OCI-LY7 (cell line): ENCODE data around the gene BTBD18. TPM values are rescaled to one million over a fixed set of nuclear protein-coding genes. Genes with fewer than 3 reads are reported as not detected.

Source experiments
- BruUV-seq: library from RNA; stranded (reverse); fragments of 400-500 nt; replicated peaks from 2 replicates; lab custom pipeline; 2021; lab: Mats Ljungman, UMichigan
- CTCF ChIA-PET: fragments of 300-600 bp; sonication (Branson Sonifier 250); formaldehyde crosslinking; loops from one replicate; lab custom pipeline; 2022; ENCODE audit warnings: antibody characterized with exemption; ENCODE audit not compliant: unreplicated experiment; lab: Charles Lee
- POLR2A ChIA-PET: fragments of 300-600 bp; sonication (Branson Sonifier 250); formaldehyde crosslinking; loops from one replicate; lab custom pipeline; 2022; ENCODE audit warnings: antibody characterized with exemption; lab: Charles Lee
- DNase-seq: peaks from one replicate; pipeline ENCODE4 v3.0.0-alpha.2; 2015; ENCODE audit warnings: low spot score
- H2AFZ ChIP-seq: fragments of 200-600 bp; sonication (generic), shearing (Covaris generic); 2 replicates; pipeline ENCODE4 v1.6.1; 2014; ENCODE audit warnings: mild to moderate bottlenecking, antibody characterized with exemption, low read length, moderate library complexity
- H3K27ac ChIP-seq: fragments of 200-600 bp; sonication (generic); 2 replicates; pipeline ENCODE4 v1.5.1; 2014; ENCODE audit warnings: mixed run types, low read depth, mild to moderate bottlenecking, moderate library complexity, low read length, inconsistent platforms; ENCODE audit not compliant: poor library complexity, severe bottlenecking
- H3K36me3 ChIP-seq: fragments of 200-600 bp; sonication (generic); 2 replicates; pipeline ENCODE4 v1.6.1; 2014; ENCODE audit warnings: mild to moderate bottlenecking, antibody characterized with exemption, low read length, moderate library complexity, mixed read lengths; ENCODE audit not compliant: insufficient read depth
- H3K4me1 ChIP-seq: fragments of 200-600 bp; sonication (generic); 2 replicates; pipeline ENCODE4 v1.5.1; 2014; ENCODE audit warnings: mild to moderate bottlenecking, low read length; ENCODE audit not compliant: insufficient read depth, poor library complexity, severe bottlenecking
- H3K4me2 ChIP-seq: fragments of 200-600 bp; sonication (generic); 2 replicates; pipeline ENCODE4 v1.6.1; 2014; ENCODE audit warnings: mild to moderate bottlenecking, low read length
- H3K4me3 ChIP-seq: fragments of 200-600 bp; sonication (generic); 2 replicates; pipeline ENCODE4 v1.5.1; 2014; ENCODE audit warnings: mild to moderate bottlenecking, low read depth, low read length; ENCODE audit not compliant: poor library complexity, severe bottlenecking
- H3K79me2 ChIP-seq: fragments of 200-600 bp; sonication (generic); 2 replicates; pipeline ENCODE4 v1.6.1; 2016; ENCODE audit warnings: low read depth, mild to moderate bottlenecking, low read length, moderate library complexity, mixed read lengths; ENCODE audit not compliant: insufficient read depth
- H3K9me2 ChIP-seq: fragments of 200-600 bp; sonication (generic); 2 replicates; pipeline ENCODE4 v1.6.1; 2016; ENCODE audit warnings: mild to moderate bottlenecking, low read length, mixed read lengths; ENCODE audit not compliant: insufficient read depth
- H3K9me3 ChIP-seq: fragments of 200-600 bp; sonication (generic); 2 replicates; pipeline ENCODE4 v1.6.1; 2014; ENCODE audit warnings: mild to moderate bottlenecking, mixed run types, low read length, mixed read lengths
- H4K20me1 ChIP-seq: fragments of 200-600 bp; sonication (generic); 2 replicates; pipeline ENCODE4 v1.6.1; 2014; ENCODE audit warnings: mild to moderate bottlenecking, antibody characterized with exemption, low read length, moderate library complexity, mixed read lengths; ENCODE audit not compliant: insufficient read depth
- EZH2phosphoT487 ChIP-seq: fragments of 200-600 bp; sonication (generic); IDR thresholded peaks from 2 replicates; pipeline ENCODE4 v1.6.1; 2018; ENCODE audit warnings: low read depth, borderline replicate concordance, mild to moderate bottlenecking, mixed run types, antibody characterized with exemption, low read length, moderate library complexity, mixed read lengths
- intact Hi-C: fragments of 100-400 bp; cut with micrococcal nuclease; formaldehyde crosslinking; loops from one replicate; pipeline ENCODE4 v1.10.0; 2022; ENCODE audit not compliant: unreplicated experiment
- total RNA-seq, 2 experiments: library from RNA; depleted of rRNA in 1 of 2; stranded (reverse); fragments of >200 nt in 1 of 2; shearing (Covaris generic) in 1 of 2; gene quantifications; 2 replicates each; pipeline ENCODE4 v1.2.3, GENCODE V29; 2014 to 2022
- TF ChIP-seq, protein P1 (sequence below): fragments of 200-600 bp; sonication (generic); conservative IDR thresholded peaks from 2 replicates; pipeline ENCODE4 v1.5.1; 2014; ENCODE audit warnings: mild to moderate bottlenecking, antibody characterized with exemption, low read length, moderate library complexity, mixed read lengths

Gene BTBD18
- total RNA-seq, 2 experiments from 2014 or later: not detected

DNA sequence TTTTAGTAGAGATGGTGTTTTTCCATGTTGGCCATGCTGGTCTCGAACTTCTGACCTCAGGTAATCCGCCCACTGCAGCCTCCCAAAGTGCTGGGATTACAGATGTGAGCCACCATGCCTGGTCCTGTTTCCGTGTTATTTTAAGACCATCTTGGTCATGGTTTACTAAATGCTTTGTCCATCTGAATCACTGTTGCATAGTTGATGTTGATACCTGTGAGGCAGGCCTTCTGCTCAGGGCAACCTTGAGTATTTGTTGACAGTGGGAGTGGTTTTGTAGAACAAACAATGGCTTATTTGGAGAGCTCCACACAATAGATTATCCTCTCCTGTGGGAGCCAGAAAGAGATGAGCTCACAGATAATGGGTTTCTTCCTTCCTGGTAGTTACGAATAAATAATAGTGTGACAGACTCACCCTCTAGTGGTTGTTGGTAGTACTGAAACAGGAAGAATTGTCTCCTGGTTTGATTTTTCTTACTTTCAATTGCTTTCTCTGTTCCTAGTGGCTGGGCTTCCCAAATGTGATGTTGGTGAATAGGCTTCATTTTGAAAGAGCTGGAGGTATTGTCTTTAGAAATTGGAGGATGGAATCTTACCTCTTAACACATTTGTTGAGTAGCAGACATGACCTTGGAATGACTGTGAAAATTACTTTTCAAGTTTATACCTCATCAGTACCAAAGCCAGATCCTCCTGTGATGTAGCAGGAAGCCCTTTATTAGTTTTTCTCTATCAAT, 49.0 kb upstream of the BTBD18 start:
- H3K79me2 ChIP-seq: no peaks in the 10 kb centered on the region
- DNase-seq: peak; percentile 74

DNA sequence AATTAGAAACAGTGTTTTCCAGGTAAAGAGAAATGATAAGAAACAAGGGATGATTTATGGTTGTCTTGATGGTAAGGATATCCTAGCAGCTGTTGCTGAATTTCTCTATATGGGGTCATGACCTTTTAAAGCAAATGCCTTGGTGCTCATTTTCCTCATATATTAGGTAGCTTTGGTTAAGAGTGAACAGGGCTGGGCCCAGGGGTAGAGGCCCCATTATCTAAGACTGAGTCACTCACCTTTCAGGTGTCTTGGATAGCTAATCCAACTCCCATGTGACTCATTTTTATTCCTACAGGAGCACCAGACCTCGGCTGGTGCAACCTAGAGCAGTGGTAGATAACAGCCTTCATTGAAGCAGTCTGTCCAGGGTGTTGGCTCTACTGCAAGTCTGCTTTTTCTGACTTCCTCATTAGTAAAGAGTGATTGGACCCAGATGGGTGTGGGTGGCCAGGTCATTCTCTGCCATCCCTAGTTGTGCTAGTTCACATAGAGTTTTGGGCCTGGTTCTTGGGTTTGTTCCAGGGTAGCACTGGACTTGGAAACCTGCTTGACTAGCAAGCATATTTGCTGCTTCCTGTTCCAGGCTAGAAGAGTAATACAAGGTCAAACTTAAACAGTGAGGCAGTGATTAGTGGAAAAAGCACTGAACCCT, 47.4 kb upstream of the BTBD18 start:
- H4K20me1 ChIP-seq: no peaks in the 10 kb centered on the region
- intact Hi-C loops: no loop called here
- H3K4me1 ChIP-seq: peaks cover 12% of the 10 kb centered on the region
- no peaks in the 10 kb centered on the region for H3K9me2 ChIP-seq
- H3K79me2 ChIP-seq: no peaks in the 10 kb centered on the region
- no TSS peak for BruUV-seq
- H3K36me3 ChIP-seq: no peaks in the 10 kb centered on the region
- H3K9me3 ChIP-seq: no peaks in the 10 kb centered on the region
- H3K27ac ChIP-seq: no peak overlapping the region
- no peak overlapping the region for H3K4me3 ChIP-seq
- H3K4me2 ChIP-seq: no peak overlapping the region
- DNase-seq: no peak
- H2AFZ ChIP-seq: no peak overlapping the region
- CTCF ChIA-PET: no interaction called here
- POLR2A ChIA-PET: interaction anchor here (0.6 to 0.7 kb wide), 5 partner anchors 45 to 464 kb away, joined by 3 to 4 read pairs (median 4); partner anchors contain the start of gene UBE2L6
- no peak for TF ChIP-seq EZH2phosphoT487
- TF ChIP-seq, protein P1, sequence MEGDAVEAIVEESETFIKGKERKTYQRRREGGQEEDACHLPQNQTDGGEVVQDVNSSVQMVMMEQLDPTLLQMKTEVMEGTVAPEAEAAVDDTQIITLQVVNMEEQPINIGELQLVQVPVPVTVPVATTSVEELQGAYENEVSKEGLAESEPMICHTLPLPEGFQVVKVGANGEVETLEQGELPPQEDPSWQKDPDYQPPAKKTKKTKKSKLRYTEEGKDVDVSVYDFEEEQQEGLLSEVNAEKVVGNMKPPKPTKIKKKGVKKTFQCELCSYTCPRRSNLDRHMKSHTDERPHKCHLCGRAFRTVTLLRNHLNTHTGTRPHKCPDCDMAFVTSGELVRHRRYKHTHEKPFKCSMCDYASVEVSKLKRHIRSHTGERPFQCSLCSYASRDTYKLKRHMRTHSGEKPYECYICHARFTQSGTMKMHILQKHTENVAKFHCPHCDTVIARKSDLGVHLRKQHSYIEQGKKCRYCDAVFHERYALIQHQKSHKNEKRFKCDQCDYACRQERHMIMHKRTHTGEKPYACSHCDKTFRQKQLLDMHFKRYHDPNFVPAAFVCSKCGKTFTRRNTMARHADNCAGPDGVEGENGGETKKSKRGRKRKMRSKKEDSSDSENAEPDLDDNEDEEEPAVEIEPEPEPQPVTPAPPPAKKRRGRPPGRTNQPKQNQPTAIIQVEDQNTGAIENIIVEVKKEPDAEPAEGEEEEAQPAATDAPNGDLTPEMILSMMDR: no peak

More for the DNA sequence above, 49.0 kb upstream of the BTBD18 start:
- Histone ChIP-seq H3K36me3 (no peaks in the 10 kb centered on the region), H4K20me1 (no peaks in the 10 kb centered on the region), H3K4me2 (peak overlapping the region; percentile 27), H3K9me3 (no peaks in the 10 kb centered on the region), H3K9me2 (no peaks in the 10 kb centered on the region), H3K4me1 (peaks cover 12% of the 10 kb centered on the region), H3K27ac (no peak overlapping the region), H2AFZ (peak overlapping the region; percentile 94), H3K4me3 (no peak overlapping the region)
- TF ChIP-seq, protein P1: peak; percentile 94
- TF ChIP-seq EZH2phosphoT487: no peak
- ChIA-PET POLR2A (interaction anchor here (0.7 to 1.8 kb wide), 11 partner anchors 12 to 371 kb away, joined by 3 to 8 read pairs (median 3); partner anchors contain the start of gene BTBD18), CTCF (interaction anchor here (0.6 to 1.9 kb wide), 5 partner anchors 9 to 233 kb away, joined by 3 to 7 read pairs (median 4); partner anchors contain the start of gene UBE2L6)
- BruUV-seq: no TSS peak
- intact Hi-C loops: loop anchor here (2.0 to 5.0 kb wide), 4 partner anchors 134 to 344 kb away; no protein-coding TSS in a partner anchor
